HUES48 (cell line): ENCODE data around the gene SGSH.

Experiments
- H3K27ac ChIP-seq: one replicate; pipeline ENCODE4 v1.7.0; 2013; ENCODE audit warnings: low read depth, low read length, inconsistent platforms
- H3K27me3 ChIP-seq: 2 replicates; pipeline ENCODE4 v1.6.1; 2013; ENCODE audit warnings: mild to moderate bottlenecking, low read length; ENCODE audit not compliant: control insufficient read depth, insufficient read depth
- H3K36me3 ChIP-seq: 2 replicates; pipeline ENCODE4 v1.6.1; 2013; ENCODE audit warnings: low read length; ENCODE audit not compliant: control insufficient read depth, insufficient read depth
- H3K4me1 ChIP-seq: 2 replicates; pipeline ENCODE4 v1.6.1; 2013; ENCODE audit warnings: mild to moderate bottlenecking, low read length; ENCODE audit not compliant: control insufficient read depth, insufficient read depth
- H3K4me3 ChIP-seq: 2 replicates; pipeline ENCODE4 v1.5.1; 2013; ENCODE audit warnings: mild to moderate bottlenecking, low read depth, low read length
- H3K9ac ChIP-seq: 2 replicates; pipeline ENCODE4 v1.6.1; 2013; ENCODE audit warnings: mild to moderate bottlenecking, low read depth, low read length, moderate library complexity
- H3K9me3 ChIP-seq: 2 replicates; pipeline ENCODE4 v1.6.1; 2013; ENCODE audit warnings: low read length; ENCODE audit not compliant: control insufficient read depth, insufficient read depth

Gene SGSH

GRCh38 chr17:80243526-80244433, 23.6 kb upstream of the SGSH start:
- no peak overlapping the region for H3K27ac ChIP-seq
- peaks cover 31% of the 10 kb centered on the region for H3K36me3 ChIP-seq
- no peaks in the 10 kb centered on the region for H3K4me1 ChIP-seq
- H3K9me3 ChIP-seq: no peaks in the 10 kb centered on the region
- H3K4me3 ChIP-seq: no peak overlapping the region
- H3K27me3 ChIP-seq: no peaks in the 10 kb centered on the region
- H3K9ac ChIP-seq: no peak overlapping the region

- Histone ChIP-seq H3K9me3 (no peaks in the 10 kb centered on the region), H3K4me3 (no peak overlapping the region), H3K4me1 (no peaks in the 10 kb centered on the region), H3K9ac (no peak overlapping the region), H3K27ac (no peak overlapping the region), H3K36me3 (peaks cover 34% of the 10 kb centered on the region), H3K27me3 (no peaks in the 10 kb centered on the region)
Observed at GRCh38 chr17:80242505-80242904, 22.4 kb upstream of the SGSH start.

- H3K4me3 ChIP-seq: no peak overlapping the region
- H3K9me3 ChIP-seq: peaks cover 3% of the 10 kb centered on the region; the same call in 1 of the 2 replicates
- H3K4me1 ChIP-seq: no peaks in the 10 kb centered on the region
- no peak overlapping the region for H3K9ac ChIP-seq
- H3K27ac ChIP-seq: no peak overlapping the region
- H3K27me3 ChIP-seq: no peaks in the 10 kb centered on the region
- H3K36me3 ChIP-seq: peaks cover 30% of the 10 kb centered on the region
Observed at GRCh38 chr17:80237386-80237785, 17.3 kb upstream of the SGSH start.

- Histone ChIP-seq H3K4me1 (no peaks in the 10 kb centered on the region), H3K9ac (no peak overlapping the region), H3K9me3 (peaks cover 5% of the 10 kb centered on the region; the same call in 1 of the 2 replicates), H3K27ac (no peak overlapping the region), H3K36me3 (peaks cover 30% of the 10 kb centered on the region), H3K27me3 (no peaks in the 10 kb centered on the region), H3K4me3 (no peak overlapping the region)
Observed at GRCh38 chr17:80236911-80237310, 16.8 kb upstream of the SGSH start.

- Histone ChIP-seq H3K4me3 (no peak overlapping the region), H3K27me3 (no peaks in the 10 kb centered on the region), H3K4me1 (no peaks in the 10 kb centered on the region), H3K9me3 (peaks cover 5% of the 10 kb centered on the region; the same call in 1 of the 2 replicates), H3K36me3 (peaks cover 25% of the 10 kb centered on the region), H3K9ac (no peak overlapping the region), H3K27ac (no peak overlapping the region)
Observed at GRCh38 chr17:80233202-80233601, 13.1 kb upstream of the SGSH start.

GRCh38 chr17:80232438-80232837, 12.3 kb upstream of the SGSH start:
- Histone ChIP-seq H3K9me3 (peaks cover 5% of the 10 kb centered on the region; the same call in 1 of the 2 replicates), H3K27ac (no peak overlapping the region), H3K27me3 (no peaks in the 10 kb centered on the region), H3K4me1 (no peaks in the 10 kb centered on the region), H3K36me3 (peaks cover 20% of the 10 kb centered on the region), H3K9ac (no peak overlapping the region), H3K4me3 (no peak overlapping the region; the same call in 1 of the 2 replicates)

GRCh38 chr17:80229011-80229410, 8.9 kb upstream of the SGSH start:
- peaks cover 5% of the 10 kb centered on the region; the same call in 1 of the 2 replicates for H3K9me3 ChIP-seq
- no peak overlapping the region for H3K27ac ChIP-seq
- no peaks in the 10 kb centered on the region for H3K27me3 ChIP-seq
- peaks cover 13% of the 10 kb centered on the region; the same call in 1 of the 2 replicates for H3K4me1 ChIP-seq
- H3K36me3 ChIP-seq: peaks cover 3% of the 10 kb centered on the region; the same call in 1 of the 2 replicates
- no peak overlapping the region for H3K9ac ChIP-seq
- no peak overlapping the region for H3K4me3 ChIP-seq

GRCh38 chr17:80228477-80228876, 8.3 kb upstream of the SGSH start:
- Histone ChIP-seq H3K36me3 (peaks cover 3% of the 10 kb centered on the region; the same call in 1 of the 2 replicates), H3K4me3 (no peak overlapping the region), H3K27me3 (no peaks in the 10 kb centered on the region), H3K27ac (no peak overlapping the region), H3K9me3 (peaks cover 5% of the 10 kb centered on the region; the same call in 1 of the 2 replicates), H3K4me1 (peaks cover 13% of the 10 kb centered on the region; the same call in 1 of the 2 replicates), H3K9ac (no peak overlapping the region)

- H3K27ac ChIP-seq: no peak overlapping the region
- no peak overlapping the region for H3K4me3 ChIP-seq
- peaks cover 4% of the 10 kb centered on the region; the same call in 1 of the 2 replicates for H3K9me3 ChIP-seq
- peaks cover 8% of the 10 kb centered on the region; the same call in 1 of the 2 replicates for H3K36me3 ChIP-seq
- peaks cover 13% of the 10 kb centered on the region; the same call in 1 of the 2 replicates for H3K4me1 ChIP-seq
- no peaks in the 10 kb centered on the region for H3K27me3 ChIP-seq
- H3K9ac ChIP-seq: no peak overlapping the region
Observed at GRCh38 chr17:80227666-80228065, 7.5 kb upstream of the SGSH start.

GRCh38 chr17:80227156-80227555, 7.0 kb upstream of the SGSH start:
- Histone ChIP-seq H3K4me1 (peaks cover 13% of the 10 kb centered on the region; the same call in 1 of the 2 replicates), H3K9me3 (no peaks in the 10 kb centered on the region), H3K4me3 (no peak overlapping the region), H3K36me3 (peaks cover 11% of the 10 kb centered on the region; the same call in 1 of the 2 replicates), H3K9ac (no peak overlapping the region), H3K27ac (no peak overlapping the region), H3K27me3 (no peaks in the 10 kb centered on the region)

- H3K4me1 ChIP-seq: peaks cover 13% of the 10 kb centered on the region; the same call in 1 of the 2 replicates
- H3K9ac ChIP-seq: no peak overlapping the region
- no peak overlapping the region for H3K4me3 ChIP-seq
- H3K9me3 ChIP-seq: no peaks in the 10 kb centered on the region
- 0 out of 2 replicates have a peak, but pooled peaks cover 8% of the 10 kb centered on the region for H3K36me3 ChIP-seq
- H3K27me3 ChIP-seq: no peaks in the 10 kb centered on the region
- H3K27ac ChIP-seq: peak overlapping the region; percentile 12
Observed at GRCh38 chr17:80225230-80225629, 5.1 kb upstream of the SGSH start.
